H1 (cell line): ENCODE results near the gene ATAD5. TPM values are rescaled to one million over a fixed set of nuclear protein-coding genes. Genes with fewer than 3 reads are reported as not detected.

Experiments
- ASH2L ChIP-seq: fragments of 200-600, 300-600 bp; sonication (generic); IDR thresholded peaks from one replicate; pipeline ENCODE4 v1.7.1; 2017; ENCODE audit warnings: low read length
- BACH1 ChIP-seq: IDR thresholded peaks from 2 replicates; pipeline ENCODE4 v1.6.1; 2012; ENCODE audit warnings: low read length, improper control_type of control experiment
- BCL11A ChIP-seq, 2 experiments: IDR thresholded peaks; one replicate each; pipeline ENCODE4 v1.6.1; 2011; ENCODE audit warnings: low read depth in 2 of 2, low read length in 2 of 2, mild to moderate bottlenecking in 2 of 2
- CBX5 ChIP-seq: fragments of 300-800, 300-1000 bp; sonication (generic); IDR thresholded peaks from 2 replicates; pipeline ENCODE4 v1.7.1; 2016; ENCODE audit warnings: antibody characterized with exemption, low read length, low read depth
- CEBPB ChIP-seq: IDR thresholded peaks from 2 replicates; pipeline ENCODE4 v1.6.1; 2012; ENCODE audit warnings: low read depth, low read length
- CHD2 ChIP-seq: IDR thresholded peaks from 2 replicates; pipeline ENCODE4 v1.6.1; 2012; ENCODE audit warnings: low read length, improper control_type of control experiment
- CREB1 ChIP-seq: IDR thresholded peaks from 2 replicates; pipeline ENCODE4 v1.6.1; 2012; ENCODE audit warnings: inconsistent platforms
- EGR1 ChIP-seq: IDR thresholded peaks from 2 replicates; pipeline ENCODE4 v1.6.1; 2011; ENCODE audit warnings: low read depth, low read length, borderline replicate concordance
- GABPA ChIP-seq: IDR thresholded peaks from 2 replicates; pipeline ENCODE4 v1.6.1; 2011; ENCODE audit warnings: mild to moderate bottlenecking, low read length, moderate library complexity, borderline replicate concordance; ENCODE audit not compliant: insufficient read depth
- HDAC2 ChIP-seq, 2 experiments: fragments of 300-600 bp in 1 of 2; sonication (generic) in 1 of 2; IDR thresholded peaks; 2 replicates each; pipeline ENCODE4 v1.6.1; 2011 to 2012; ENCODE audit warnings: low read depth in 2 of 2, low read length in 2 of 2, mild to moderate bottlenecking in 2 of 2, moderate library complexity in 2 of 2, borderline replicate concordance in 1 of 2, inconsistent platforms in 1 of 2
- HDAC6 ChIP-seq: IDR thresholded peaks from one replicate; pipeline ENCODE4 v1.7.1; 2012; ENCODE audit warnings: low read depth, mild to moderate bottlenecking, inconsistent platforms, low read length, moderate library complexity
- JUN ChIP-seq: IDR thresholded peaks from 2 replicates; pipeline ENCODE4 v1.6.1; 2011; ENCODE audit warnings: low read depth, mild to moderate bottlenecking, improper control_type of control experiment, low read length
- JUND ChIP-seq: IDR thresholded peaks from 2 replicates; pipeline ENCODE4 v1.6.1; 2011; ENCODE audit warnings: mild to moderate bottlenecking, improper control_type of control experiment, low read length
- KDM1A ChIP-seq: fragments of 200-600, 300-600 bp; sonication (generic); IDR thresholded peaks from 2 replicates; pipeline ENCODE4 v1.7.1; 2016; ENCODE audit warnings: mild to moderate bottlenecking, low read length, borderline replicate concordance
- NANOG ChIP-seq: IDR thresholded peaks from 2 replicates; pipeline ENCODE4 v1.6.1; 2011; ENCODE audit warnings: low read length, low read depth, mild to moderate bottlenecking, inconsistent platforms; ENCODE audit not compliant: insufficient read depth, poor library complexity, severe bottlenecking
- PHF8 ChIP-seq: fragments of 200-600 bp; sonication (generic); conservative IDR thresholded peaks from 2 replicates; pipeline ENCODE4 v1.7.1; 2012; ENCODE audit warnings: low read depth, mild to moderate bottlenecking, inconsistent platforms, low read length, moderate library complexity
- POLR2A ChIP-seq, 2 experiments: IDR thresholded peaks; 1 replicate in 1 of 2; 2 replicates in 1 of 2; pipeline ENCODE4 v1.6.1; 2011; ENCODE audit warnings: low read depth in 2 of 2, low read length in 2 of 2, mild to moderate bottlenecking in 2 of 2; ENCODE audit errors: control extremely low read depth in 1 of 2
- RAD21 ChIP-seq, 2 experiments: IDR thresholded peaks in 1 of 2; conservative IDR thresholded peaks in 1 of 2; 2 replicates each; pipeline ENCODE4 v1.6.1; 2011; ENCODE audit warnings: low read depth in 2 of 2, low read length in 2 of 2, improper control_type of control experiment in 1 of 2, inconsistent platforms in 1 of 2, mild to moderate bottlenecking in 1 of 2, moderate library complexity in 1 of 2
- RBBP5 ChIP-seq: IDR thresholded peaks from 2 replicates; pipeline ENCODE4 v1.7.1; 2012; ENCODE audit warnings: low read depth, mild to moderate bottlenecking, inconsistent platforms, low read length, moderate library complexity, borderline replicate concordance
- SAP30 ChIP-seq: fragments of 300-600 bp; sonication (generic); IDR thresholded peaks from 2 replicates; pipeline ENCODE4 v1.7.1; 2012; ENCODE audit warnings: low read length, moderate library complexity, mild to moderate bottlenecking, inconsistent platforms; ENCODE audit not compliant: insufficient read depth, insufficient replicate concordance
- SIRT6 ChIP-seq: IDR thresholded peaks from one replicate; pipeline ENCODE4 v1.7.1; 2012; ENCODE audit warnings: low read length, inconsistent platforms
- SIX5 ChIP-seq: IDR thresholded peaks from 2 replicates; pipeline ENCODE4 v1.6.1; 2011; ENCODE audit warnings: mild to moderate bottlenecking, low read depth, low read length
- SP4 ChIP-seq: IDR thresholded peaks from 2 replicates; pipeline ENCODE4 v1.6.1; 2012; ENCODE audit warnings: low read length, inconsistent platforms
- SRF ChIP-seq: IDR thresholded peaks from 2 replicates; pipeline ENCODE4 v1.6.1; 2011; ENCODE audit warnings: mild to moderate bottlenecking, low read depth, low read length, moderate library complexity
- TAF1 ChIP-seq: IDR thresholded peaks from 2 replicates; pipeline ENCODE4 v1.6.1; 2011; ENCODE audit warnings: mild to moderate bottlenecking, low read depth, low read length
- TAF7 ChIP-seq: optimal IDR thresholded peaks from 2 replicates; pipeline ENCODE3; 2011; ENCODE audit warnings: low read depth, mild to moderate bottlenecking, inconsistent platforms, low read length, moderate library complexity, borderline replicate concordance
- polyA plus RNA-seq, 7 experiments: library from polyadenylated mRNA; depleted of rRNA in 3 of 7; stranded (reverse) in 5 of 7; unstranded in 2 of 7; fragments of >200 nt in 5 of 7; fragments of 200-250 nt in 2 of 7; gene quantifications; 1 replicate in 5 of 7; 2 replicates in 1 of 7; 4 replicates in 1 of 7; pipeline versions ENCODE4 v1.2.1 to v1.2.3, GENCODE V29; 2011 to 2013; ENCODE audit warnings: missing spikeins in 2 of 7, mixed read lengths in 2 of 7
- total RNA-seq: library from RNA; stranded (reverse); fragmentation: NEBNext Ultra II Directional; extraction: Animal tissue kit (Norgen Biotek cat#: 25700); gene quantifications from 2 replicates; pipeline ENCODE4 v1.2.1, GENCODE V29; 2021

The ATAD5 gene
- total and polyA plus RNA-seq, 2 of the 8 experiments (the other 6 are each of a cell fraction or from before 2014, with no cell fraction given) = 3.5 to 30.0 TPM

DNA sequence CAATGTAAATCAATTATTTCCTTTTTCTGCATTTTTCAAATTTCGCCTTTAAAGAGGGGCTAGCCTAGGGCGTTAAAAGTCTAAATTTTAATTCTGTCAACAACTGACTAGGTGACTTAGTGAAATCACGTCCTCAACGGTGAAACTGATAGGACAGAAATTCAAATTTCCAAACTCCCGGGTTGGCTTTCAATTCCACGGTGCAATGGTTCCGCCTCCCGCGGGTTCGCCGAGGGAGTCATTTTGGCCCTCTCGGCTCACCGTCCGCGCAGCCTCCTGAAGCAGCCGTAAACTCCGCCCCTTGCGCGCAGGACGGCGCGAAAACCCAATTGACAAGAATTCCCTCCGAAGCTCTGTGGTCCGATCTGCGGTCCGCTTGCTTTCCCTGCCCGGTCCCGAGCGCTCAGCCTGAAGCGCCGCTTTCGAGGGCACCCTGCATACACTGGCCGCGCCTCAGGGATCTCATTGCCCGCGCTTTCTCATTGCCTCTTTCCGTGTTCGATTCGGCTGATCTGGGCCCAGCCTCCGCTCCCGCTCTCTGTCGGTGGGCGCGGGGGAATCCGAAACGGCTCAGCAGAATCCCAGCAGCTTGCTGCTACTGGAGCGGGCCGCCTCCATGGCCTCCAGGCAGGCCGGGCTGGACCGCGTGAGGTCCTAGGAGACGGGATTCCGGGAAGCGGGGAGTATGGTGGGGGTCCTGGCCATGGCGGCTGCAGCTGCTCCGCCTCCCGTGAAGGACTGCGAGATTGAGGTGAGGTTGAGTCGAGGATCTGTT lies at the start of gene ATAD5 (continued):
- no peak for TF ChIP-seq RAD21 (IDR thresholded peaks at IDR 0.05 in 1 of 2, conservative IDR thresholded peaks at IDR 0.05 in 1 of 2; ENCODE audit: low read depth in 2 of 2, low read length in 2 of 2)
- peak in 1 of 2 experiments; percentile 84; a peak in 2 of 4 replicates for TF ChIP-seq HDAC2 (IDR thresholded peaks at IDR 0.05; ENCODE audit: borderline replicate concordance in 1 of 2, low read depth in 2 of 2, low read length in 2 of 2)
- no peak for TF ChIP-seq JUND
- no peak for TF ChIP-seq SRF
- TF ChIP-seq SAP30 = peak; percentile 89
- TF ChIP-seq TAF7 = peak; percentile 82
- no peak; the same call in 1 of the 2 replicates for TF ChIP-seq SP4
- TF ChIP-seq NANOG = no peak
- TF ChIP-seq EGR1 = no peak
- TF ChIP-seq TAF1 = peak; percentile 87
- TF ChIP-seq POLR2A (IDR thresholded peaks at IDR 0.05; ENCODE audit: control extremely low read depth in 1 of 2, low read depth in 2 of 2, low read length in 2 of 2) = peak; percentile 37 to 90
- no peak for TF ChIP-seq SIRT6
- TF ChIP-seq PHF8 = peak; percentile 94
- TF ChIP-seq BCL11A (IDR thresholded peaks at IDR 0.05; ENCODE audit: low read depth in 2 of 2, low read length in 2 of 2) = no peak
- TF ChIP-seq RBBP5 = peak; percentile 54; the same call in 1 of the 2 replicates
- no peak for TF ChIP-seq CBX5
- no peak for TF ChIP-seq HDAC6
- no peak for TF ChIP-seq CHD2
- TF ChIP-seq CEBPB = 0 out of 2 replicates have a peak, but pooled peaks have one; percentile 13
- no peak for TF ChIP-seq BACH1
- TF ChIP-seq JUN = no peak
- TF ChIP-seq GABPA = no peak
- TF ChIP-seq SIX5 = no peak
- no peak for TF ChIP-seq KDM1A
- peak; percentile 94 for TF ChIP-seq ASH2L
- 0 out of 2 replicates have a peak, but pooled peaks have one; percentile 37 for TF ChIP-seq CREB1
